Tongue (tissue), 2 donors: ENCODE measurements around the gene USP21. TPM values are rescaled to one million over a fixed set of nuclear protein-coding genes. Genes with fewer than 3 reads are reported as not detected.

Source experiments
- small RNA-seq: library from RNA; depleted of rRNA; stranded (forward); fragments of <200 nt; gene quantifications from one replicate; pipeline ENCODE3, GENCODE V24; 2014; ENCODE audit warnings: low replicate concordance
- total RNA-seq: library from RNA; depleted of rRNA; stranded (reverse); fragments of >200 nt; gene quantifications from one replicate; pipeline ENCODE4 v1.2.3, GENCODE V29; 2014

USP21 gene
- total RNA-seq, 1 donor from 2014 or later, result 16.5 TPM

Small RNA genes lying within 50 kb of the gene (small RNA-seq; reads per million reads assigned to genes)
- not detected for gene RF01225

Other genes starting within 250 kb of the USP21 start
- not detected for gene ITLN2, start 204.7 kb upstream of the USP21 start, total RNA-seq
- 30.0 TPM for gene F11R, start 138.3 kb upstream of the USP21 start, total RNA-seq
- gene TSTD1, start 120.5 kb upstream of the USP21 start, total RNA-seq, result 53.9 TPM
- gene USF1, start 113.5 kb upstream of the USP21 start, total RNA-seq, result 50.4 TPM
- gene ARHGAP30, start 89.6 kb upstream of the USP21 start, total RNA-seq, result 3.0 TPM
- 18.0 TPM for gene NECTIN4, start 69.9 kb upstream of the USP21 start, total RNA-seq
- 3.3 TPM for gene KLHDC9, start 61.1 kb upstream of the USP21 start, total RNA-seq
- 24.5 TPM for gene PFDN2, start 41.5 kb upstream of the USP21 start, total RNA-seq
- gene NIT1, start 41.4 kb upstream of the USP21 start, total RNA-seq, result 19.3 TPM
- 37.6 TPM for gene DEDD, start 26.8 kb upstream of the USP21 start, total RNA-seq
- gene UFC1, start 5.5 kb upstream of the USP21 start, total RNA-seq, result 109 TPM
- gene PPOX, start 6.9 kb downstream of the USP21 start, total RNA-seq, result 15.2 TPM
- 9.3 TPM for gene B4GALT3, start 18.0 kb downstream of the USP21 start, total RNA-seq
- gene ADAMTS4, start 39.6 kb downstream of the USP21 start, total RNA-seq, result 18.9 TPM
- gene NDUFS2, start 42.9 kb downstream of the USP21 start, total RNA-seq, result 174 TPM
- 4.4 TPM for gene FCER1G, start 55.8 kb downstream of the USP21 start, total RNA-seq
- not detected for gene APOA2, start 64.1 kb downstream of the USP21 start, total RNA-seq
- gene TOMM40L, start 66.6 kb downstream of the USP21 start, total RNA-seq, result 11.3 TPM
- gene NR1I3, start 78.7 kb downstream of the USP21 start, total RNA-seq, result not detected
- 4.9 TPM for gene PCP4L1, start 99.2 kb downstream of the USP21 start, total RNA-seq
- 67.9 TPM for gene MPZ, start 150.5 kb downstream of the USP21 start, total RNA-seq
- gene SDHC, start 154.9 kb downstream of the USP21 start, total RNA-seq, result 41.9 TPM
- gene CFAP126, start 208.4 kb downstream of the USP21 start, total RNA-seq, result not detected